Smooth muscle cell (in vitro differentiated cells): ENCODE data around the gene GNG2. TPM values are rescaled to one million over a fixed set of nuclear protein-coding genes. Genes with fewer than 3 reads are reported as not detected.

Source experiments
- DNase-seq: peaks from one replicate; lab custom pipeline; 2025; ENCODE audit not compliant: unreplicated experiment; lab: John Stamatoyannopoulos, UW
- H2AFZ ChIP-seq: fragments of 200-600 bp; sonication (generic); 2 replicates; pipeline ENCODE4 v1.6.0; 2016; ENCODE audit warnings: antibody characterized with exemption, low read depth, mild to moderate bottlenecking
- H3F3A ChIP-seq: fragments of 200-600 bp; sonication (generic); 2 replicates; pipeline ENCODE4 v1.6.0; 2017; ENCODE audit warnings: antibody characterized with exemption, low read depth
- H3K27ac ChIP-seq: fragments of 200-600 bp; sonication (generic); 2 replicates; pipeline ENCODE4 v1.5.1; 2016; ENCODE audit warnings: low read depth, mild to moderate bottlenecking
- H3K27me3 ChIP-seq: fragments of 200-600 bp; sonication (generic); 2 replicates; pipeline ENCODE4 v1.6.1; 2016; ENCODE audit warnings: low read depth, mild to moderate bottlenecking
- H3K36me3 ChIP-seq: fragments of 200-600 bp; sonication (generic); 2 replicates; pipeline ENCODE4 v1.5.1; 2016; ENCODE audit warnings: low read depth
- H3K4me1 ChIP-seq: fragments of 200-600 bp; sonication (generic); 2 replicates; pipeline ENCODE4 v1.5.1; 2016; ENCODE audit warnings: low read depth
- H3K4me2 ChIP-seq: fragments of 200-600 bp; sonication (generic); 2 replicates; pipeline ENCODE4 v1.6.0; 2016; ENCODE audit warnings: mild to moderate bottlenecking
- H3K4me3 ChIP-seq: fragments of 200-600 bp; sonication (generic); 2 replicates; pipeline ENCODE4 v1.5.1; 2016; ENCODE audit warnings: mild to moderate bottlenecking
- H3K79me2 ChIP-seq: fragments of 200-600 bp; sonication (generic); 2 replicates; pipeline ENCODE4 v1.6.0; 2016; ENCODE audit warnings: low read depth, mild to moderate bottlenecking
- H3K9ac ChIP-seq: fragments of 200-600 bp; sonication (generic); 2 replicates; pipeline ENCODE4 v1.6.0; 2016; ENCODE audit warnings: low read depth
- H3K9me3 ChIP-seq: fragments of 200-600 bp; sonication (generic); replicated peaks from 2 replicates; pipeline ENCODE4 v1.5.1; 2016; ENCODE audit warnings: low read depth
- H4K20me1 ChIP-seq: fragments of 200-600 bp; sonication (generic); 2 replicates; pipeline ENCODE4 v1.6.0; 2016; ENCODE audit warnings: low read depth
- WGBS: methylation state at CpG from one replicate; pipeline ENCODE4 v1.1.7; 2016; ENCODE audit warnings: low lambda C conversion rate; 5-methylcytosine and 5-hydroxymethylcytosine counted together
- polyA plus RNA-seq: library from polyadenylated mRNA; unstranded; fragments of >200 nt; fragmentation: Nextera tagmentation; extraction: Ambion mirVana; gene quantifications from 2 replicates; pipeline ENCODE4 v1.2.1, GENCODE V29; 2016
- total RNA-seq: library from RNA; depleted of rRNA; stranded (reverse); fragments of >200 nt; gene quantifications from 2 replicates; pipeline ENCODE4 v1.2.3, GENCODE V29; 2014
- TF ChIP-seq, protein P1 (sequence below): fragments of 200-600 bp; sonication (generic); IDR thresholded peaks from 2 replicates; pipeline ENCODE4 v1.5.1; 2017; ENCODE audit warnings: borderline replicate concordance, mild to moderate bottlenecking, antibody characterized with exemption; ENCODE audit not compliant: insufficient read depth, poor library complexity, severe bottlenecking

Gene GNG2
- total and polyA plus RNA-seq, 2 experiments from 2014 or later: 83.6 to 128 TPM

DNA sequence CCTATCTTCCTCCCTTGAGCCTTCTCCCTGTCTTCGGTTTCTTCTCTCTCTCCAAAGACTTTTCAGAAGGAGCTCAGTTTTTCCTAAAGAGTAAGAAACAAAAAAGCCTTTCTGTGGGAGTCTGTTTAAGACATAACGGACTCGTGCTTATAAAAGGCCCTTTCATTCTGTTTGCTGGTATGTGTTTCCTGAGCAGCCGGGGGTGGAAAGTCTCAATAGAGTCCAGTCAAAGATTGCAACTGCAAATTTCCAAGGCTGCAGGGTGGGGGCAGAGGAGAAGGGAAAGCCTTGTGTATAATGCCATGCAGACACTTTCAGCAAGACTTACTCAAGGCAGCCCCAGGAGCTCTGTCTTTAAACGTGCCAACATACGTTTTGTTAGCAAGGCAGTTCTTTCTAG lies 62.2 kb downstream of the GNG2 start:
- H3K79me2 ChIP-seq: peaks cover 29% of the 10 kb centered on the region
- no peaks in the 10 kb centered on the region for H3K27me3 ChIP-seq
- H3K4me2 ChIP-seq: peak overlapping the region; percentile 82
- H3K9ac ChIP-seq: peak overlapping the region; percentile 49
- peak; percentile 5 for DNase-seq
- TF ChIP-seq, protein P1, sequence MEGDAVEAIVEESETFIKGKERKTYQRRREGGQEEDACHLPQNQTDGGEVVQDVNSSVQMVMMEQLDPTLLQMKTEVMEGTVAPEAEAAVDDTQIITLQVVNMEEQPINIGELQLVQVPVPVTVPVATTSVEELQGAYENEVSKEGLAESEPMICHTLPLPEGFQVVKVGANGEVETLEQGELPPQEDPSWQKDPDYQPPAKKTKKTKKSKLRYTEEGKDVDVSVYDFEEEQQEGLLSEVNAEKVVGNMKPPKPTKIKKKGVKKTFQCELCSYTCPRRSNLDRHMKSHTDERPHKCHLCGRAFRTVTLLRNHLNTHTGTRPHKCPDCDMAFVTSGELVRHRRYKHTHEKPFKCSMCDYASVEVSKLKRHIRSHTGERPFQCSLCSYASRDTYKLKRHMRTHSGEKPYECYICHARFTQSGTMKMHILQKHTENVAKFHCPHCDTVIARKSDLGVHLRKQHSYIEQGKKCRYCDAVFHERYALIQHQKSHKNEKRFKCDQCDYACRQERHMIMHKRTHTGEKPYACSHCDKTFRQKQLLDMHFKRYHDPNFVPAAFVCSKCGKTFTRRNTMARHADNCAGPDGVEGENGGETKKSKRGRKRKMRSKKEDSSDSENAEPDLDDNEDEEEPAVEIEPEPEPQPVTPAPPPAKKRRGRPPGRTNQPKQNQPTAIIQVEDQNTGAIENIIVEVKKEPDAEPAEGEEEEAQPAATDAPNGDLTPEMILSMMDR: no peak
- H3K4me3 ChIP-seq: peak overlapping the region; percentile 26
- no peaks in the 10 kb centered on the region for H3K9me3 ChIP-seq
- no peaks in the 10 kb centered on the region for H3K36me3 ChIP-seq
- 21% methylated on average over 6 of the region's 6 CpGs for WGBS
- H3K4me1 ChIP-seq: peaks cover 21% of the 10 kb centered on the region
- peak overlapping the region; percentile 34 for H2AFZ ChIP-seq
- H3K27ac ChIP-seq: peak overlapping the region; percentile 82
- H3F3A ChIP-seq: peaks cover 13% of the 10 kb centered on the region
- H4K20me1 ChIP-seq: no peaks in the 10 kb centered on the region

DNA sequence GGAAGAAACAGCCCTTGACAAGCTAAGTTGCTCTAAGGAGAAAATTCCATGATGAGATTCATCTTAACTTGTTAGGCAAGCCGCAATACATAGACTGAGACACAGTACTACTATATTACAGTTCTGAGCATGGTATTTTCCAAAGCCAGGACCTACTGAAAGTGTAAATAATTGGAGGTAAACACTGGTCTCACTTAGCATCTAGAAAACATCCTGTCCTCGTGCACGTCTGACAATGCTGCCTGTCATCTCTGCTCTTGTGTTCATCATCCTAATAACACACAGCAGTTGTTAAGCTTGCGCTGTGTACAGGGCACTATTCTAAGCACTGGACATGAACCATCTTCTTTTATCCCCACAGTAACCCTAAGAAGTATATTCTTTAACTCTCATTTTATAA lies 64.2 kb downstream of the GNG2 start:
- no peak overlapping the region for H3K27ac ChIP-seq
- no peak for DNase-seq
- H3K27me3 ChIP-seq: no peaks in the 10 kb centered on the region
- no peak overlapping the region for H3K4me2 ChIP-seq
- H3K79me2 ChIP-seq: peaks cover 30% of the 10 kb centered on the region
- no peaks in the 10 kb centered on the region for H3K36me3 ChIP-seq
- TF ChIP-seq, protein P1: no peak
- no peak overlapping the region for H3K4me3 ChIP-seq
- 81% methylated on average over 4 of the region's 4 CpGs for WGBS
- H3K9me3 ChIP-seq: no peaks in the 10 kb centered on the region
- no peak overlapping the region for H3K9ac ChIP-seq
- no peak overlapping the region for H2AFZ ChIP-seq
- H4K20me1 ChIP-seq: peaks cover 5% of the 10 kb centered on the region
- H3K4me1 ChIP-seq: peaks cover 21% of the 10 kb centered on the region
- H3F3A ChIP-seq: peaks cover 13% of the 10 kb centered on the region

DNA sequence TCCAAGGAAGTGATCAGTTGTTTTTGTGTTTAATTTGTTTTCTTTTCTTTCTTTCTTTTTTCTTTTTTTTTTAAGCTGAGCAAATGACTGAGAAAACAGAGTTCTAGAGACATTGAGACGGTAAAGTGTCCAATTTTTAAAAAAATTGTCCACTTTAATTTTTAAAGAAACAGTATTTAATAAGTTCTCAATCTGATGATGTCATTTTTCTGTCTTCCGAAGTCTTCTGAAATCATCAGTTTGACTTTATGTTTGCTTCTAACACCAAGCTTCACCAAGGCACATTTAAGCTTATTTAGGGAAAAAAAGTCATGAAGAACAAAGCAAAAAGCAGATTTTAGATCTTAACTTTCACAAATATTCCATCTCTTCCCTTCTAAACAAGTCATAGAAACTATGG lies 65.6 kb downstream of the GNG2 start:
- Histone ChIP-seq H3K27ac (no peak overlapping the region), H3K36me3 (no peaks in the 10 kb centered on the region), H3F3A (peaks cover 13% of the 10 kb centered on the region), H2AFZ (no peak overlapping the region), H3K79me2 (peaks cover 30% of the 10 kb centered on the region), H3K4me3 (no peak overlapping the region), H3K27me3 (no peaks in the 10 kb centered on the region), H3K9ac (no peak overlapping the region), H3K4me2 (no peak overlapping the region), H4K20me1 (peaks cover 11% of the 10 kb centered on the region), H3K4me1 (peaks cover 21% of the 10 kb centered on the region), H3K9me3 (no peaks in the 10 kb centered on the region)
- 100% methylated on average over 2 of the region's 2 CpGs for WGBS
- no peak for DNase-seq
- TF ChIP-seq, protein P1: no peak

DNA sequence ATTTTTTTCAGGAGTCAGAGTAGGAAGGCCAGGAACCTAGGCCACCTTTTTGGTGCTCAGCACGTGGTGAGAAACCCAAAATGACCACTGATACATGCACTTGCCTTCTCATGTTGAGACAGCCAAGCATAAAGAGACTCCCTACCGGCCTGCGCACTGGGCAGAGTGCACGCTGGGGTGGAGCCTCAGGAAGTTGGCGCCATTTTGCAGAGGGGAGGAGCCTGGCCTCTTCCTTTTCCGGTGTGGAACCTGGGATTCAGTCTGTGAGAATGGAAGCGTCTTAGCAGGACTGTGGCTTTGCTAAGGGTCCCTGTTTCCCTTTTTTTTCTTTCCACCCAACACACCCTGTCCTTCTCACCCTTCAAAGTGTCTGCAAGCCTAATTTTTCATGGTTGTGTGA lies 66.0 kb downstream of the GNG2 start:
- TF ChIP-seq, protein P1: no peak
- peaks cover 21% of the 10 kb centered on the region for H3K4me1 ChIP-seq

More for the DNA sequence above, 66.0 kb downstream of the GNG2 start:
- WGBS: 97% methylated on average over 7 of the region's 7 CpGs
- H3K27me3 ChIP-seq: no peaks in the 10 kb centered on the region
- peaks cover 30% of the 10 kb centered on the region for H3K79me2 ChIP-seq
- H3K4me2 ChIP-seq: no peak overlapping the region
- no peak overlapping the region for H3K4me3 ChIP-seq
- H3K9me3 ChIP-seq: no peaks in the 10 kb centered on the region
- peaks cover 11% of the 10 kb centered on the region for H4K20me1 ChIP-seq
- no peak overlapping the region for H3K9ac ChIP-seq
- no peaks in the 10 kb centered on the region for H3K36me3 ChIP-seq
- H2AFZ ChIP-seq: no peak overlapping the region
- H3F3A ChIP-seq: peaks cover 13% of the 10 kb centered on the region
- no peak overlapping the region for H3K27ac ChIP-seq
- DNase-seq: no peak
